ENCODE results near the gene CD63.

The CD63 gene

DNA sequence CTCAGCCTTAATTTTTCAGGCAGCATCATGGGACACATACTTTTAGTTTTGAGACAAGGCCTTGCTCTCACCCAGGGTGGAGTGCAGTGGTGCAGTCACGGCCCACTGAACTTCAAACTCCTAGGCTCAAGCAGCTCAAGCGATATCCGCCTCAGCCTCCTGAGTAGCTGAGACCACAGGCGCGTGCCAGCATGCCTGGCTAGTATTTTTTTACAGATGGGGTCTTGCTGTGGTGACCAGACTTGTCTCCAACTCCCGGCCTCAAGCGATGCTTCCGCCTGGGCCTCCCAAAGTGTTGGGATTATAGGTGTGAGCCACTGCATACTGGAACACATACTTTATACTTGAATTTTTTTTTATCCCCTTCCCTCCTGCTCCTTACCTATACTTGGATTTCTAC lies 5.9 kb downstream of the CD63 start:
- DNase-seq (ENCODE audit: low read depth in 4 of 4, low spot score in 1 of 4), result no peak

DNA sequence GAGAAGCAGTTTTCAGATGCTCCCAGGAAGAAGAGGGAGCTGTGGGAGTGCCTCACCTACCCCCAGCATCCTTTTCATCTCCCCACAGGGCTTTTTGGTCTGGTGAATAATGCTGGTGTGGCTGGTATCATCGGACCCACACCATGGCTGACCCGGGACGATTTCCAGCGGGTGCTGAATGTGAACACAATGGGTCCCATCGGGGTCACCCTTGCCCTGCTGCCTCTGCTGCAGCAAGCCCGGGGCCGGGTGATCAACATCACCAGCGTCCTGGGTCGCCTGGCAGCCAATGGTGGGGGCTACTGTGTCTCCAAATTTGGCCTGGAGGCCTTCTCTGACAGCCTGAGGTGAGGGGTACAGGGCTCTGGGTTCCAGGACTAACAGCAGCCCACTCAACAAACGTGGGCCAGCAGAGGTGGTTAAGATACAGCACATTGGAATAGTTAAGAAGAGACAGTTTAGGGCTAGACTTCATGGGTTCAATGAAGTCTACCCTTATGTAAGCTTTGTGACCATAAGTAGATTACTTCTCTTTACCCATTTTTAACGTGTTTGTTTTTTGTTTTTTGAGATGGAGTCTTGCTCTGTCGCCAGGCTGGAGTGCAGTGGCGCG lies 7.1 kb downstream of the CD63 start:
- no peak for DNase-seq (ENCODE audit: low read depth in 4 of 4, low spot score in 1 of 4)

DNA sequence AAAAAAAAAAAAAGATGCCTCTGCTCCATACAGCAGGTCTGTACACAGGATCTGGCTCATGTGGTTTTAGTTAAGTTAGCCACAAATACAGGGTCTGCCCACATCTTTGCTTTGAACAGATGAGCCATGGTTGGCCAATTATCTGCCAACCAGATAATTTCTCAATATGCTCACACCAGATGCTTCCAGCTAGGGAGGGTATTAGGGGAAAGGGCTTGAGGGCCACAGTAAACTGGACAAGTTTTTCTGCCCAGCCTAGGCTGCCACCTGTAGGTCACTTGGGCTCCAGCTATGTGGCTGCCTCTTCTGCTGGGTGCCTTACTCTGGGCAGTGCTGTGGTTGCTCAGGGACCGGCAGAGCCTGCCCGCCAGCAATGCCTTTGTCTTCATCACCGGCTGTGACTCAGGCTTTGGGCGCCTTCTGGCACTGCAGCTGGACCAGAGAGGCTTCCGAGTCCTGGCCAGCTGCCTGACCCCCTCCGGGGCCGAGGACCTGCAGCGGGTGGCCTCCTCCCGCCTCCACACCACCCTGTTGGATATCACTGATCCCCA lies 7.8 kb downstream of the CD63 start:
- no peak for DNase-seq (ENCODE audit: low read depth in 4 of 4, low spot score in 1 of 4)

DNA sequence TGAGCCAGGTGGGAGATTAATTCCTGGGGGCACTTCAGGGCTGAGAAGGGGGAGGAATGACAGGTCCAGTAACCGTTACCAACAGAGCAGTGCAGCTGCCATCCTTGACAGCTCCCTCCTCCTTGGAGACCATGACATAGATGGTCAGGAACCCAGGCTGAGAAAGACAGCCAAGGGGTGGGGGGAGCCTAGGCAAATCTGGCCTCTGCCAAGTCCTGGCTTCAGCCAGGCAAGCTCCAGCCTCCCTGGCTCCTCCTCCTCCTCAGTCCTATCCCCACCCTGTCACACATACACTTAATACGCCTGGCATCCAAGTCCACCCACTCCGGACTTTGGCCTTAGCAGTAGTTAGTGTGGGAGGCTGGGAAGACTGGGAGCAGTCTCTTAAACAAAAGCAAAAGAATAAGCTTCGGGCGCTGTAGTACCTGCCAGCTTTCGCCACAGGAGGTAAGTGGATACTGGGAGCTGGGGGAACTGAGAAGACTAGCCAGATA lies 8.7 kb downstream of the CD63 start, which contains the start of gene RDH5:
Gene RDH5 (plus strand): TSS at position 323 of the 494 bp plus-strand sequence. CDS start 792 bp downstream, outside the sequence.
- DNase-seq (ENCODE audit: low read depth in 4 of 4, low spot score in 1 of 4), result no peak

DNA sequence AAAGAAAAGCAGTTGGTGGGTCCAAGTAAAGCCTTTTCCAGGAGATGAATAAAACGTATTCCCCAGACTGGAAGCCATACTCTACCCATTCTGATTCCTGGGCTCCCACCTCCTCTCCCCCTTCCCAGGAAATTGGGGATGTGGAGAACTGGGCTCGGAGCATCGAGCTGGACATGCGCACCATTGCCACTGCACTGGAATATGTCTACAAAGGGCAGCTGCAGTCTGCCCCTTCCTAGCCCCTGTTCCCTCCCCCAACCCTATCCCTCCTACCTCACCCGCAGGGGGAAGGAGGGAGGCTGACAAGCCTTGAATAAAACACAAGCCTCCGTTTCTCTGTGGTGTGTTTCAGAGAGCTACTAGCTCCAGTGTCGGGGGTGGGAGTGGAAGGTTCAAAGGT lies 9.4 kb downstream of the CD63 start:
- DNase-seq (ENCODE audit: low read depth in 4 of 4, low spot score in 1 of 4), result no peak

DNA sequence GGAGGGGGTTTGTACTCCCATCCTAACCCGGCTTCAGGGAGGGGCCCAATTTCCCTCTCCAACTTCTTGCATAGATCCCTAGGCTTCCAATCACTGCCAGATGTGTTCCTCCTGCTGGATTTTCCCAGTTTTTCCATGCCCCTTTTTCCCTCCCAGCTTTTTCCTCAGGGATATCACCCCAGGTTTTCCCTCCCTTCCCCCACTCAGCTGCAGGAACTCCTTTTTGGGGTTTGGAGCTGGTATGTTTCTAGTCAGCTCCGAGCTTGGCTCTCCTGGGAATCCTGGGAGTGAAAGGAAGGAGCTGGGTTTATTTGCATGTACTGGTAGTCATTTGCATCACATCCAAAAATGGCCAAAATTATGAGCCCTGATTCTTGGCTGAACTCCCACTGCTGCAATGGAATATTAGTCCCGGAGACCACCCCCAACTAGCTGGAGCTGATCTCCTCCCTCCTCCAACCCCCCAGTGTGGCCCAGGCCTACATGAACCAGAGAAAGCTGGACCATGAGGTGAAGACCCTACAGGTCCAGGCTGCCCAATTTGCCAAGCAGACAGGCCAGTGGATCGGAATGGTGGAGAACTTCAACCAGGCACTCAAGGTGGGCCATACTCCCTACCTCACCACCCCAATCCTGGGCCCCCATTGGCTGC lies 10.1 kb downstream of the CD63 start:
- no peak for DNase-seq (ENCODE audit: low read depth in 4 of 4, low spot score in 1 of 4)

DNA sequence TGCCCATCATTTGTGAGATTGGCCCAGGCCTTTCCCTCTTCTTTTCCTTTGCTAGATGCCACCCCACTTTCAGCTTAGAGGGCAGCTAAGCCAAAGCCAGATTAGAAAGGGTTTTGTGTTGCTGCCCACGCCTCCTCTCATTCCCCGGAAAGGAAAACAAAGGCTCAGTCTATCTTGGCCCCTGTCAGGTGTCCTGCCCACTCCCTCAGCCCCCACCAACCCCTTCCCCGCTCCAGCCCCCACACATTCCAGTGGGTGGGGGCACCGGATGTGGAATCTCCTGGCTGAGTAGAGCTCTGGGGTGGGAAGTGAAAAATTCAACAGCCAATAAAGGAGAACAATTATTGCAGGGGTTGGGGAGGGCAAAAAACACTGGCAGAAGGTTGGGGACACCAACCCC lies 10.8 kb downstream of the CD63 start:
- DNase-seq (ENCODE audit: low read depth in 4 of 4, low spot score in 1 of 4), result no peak

DNA sequence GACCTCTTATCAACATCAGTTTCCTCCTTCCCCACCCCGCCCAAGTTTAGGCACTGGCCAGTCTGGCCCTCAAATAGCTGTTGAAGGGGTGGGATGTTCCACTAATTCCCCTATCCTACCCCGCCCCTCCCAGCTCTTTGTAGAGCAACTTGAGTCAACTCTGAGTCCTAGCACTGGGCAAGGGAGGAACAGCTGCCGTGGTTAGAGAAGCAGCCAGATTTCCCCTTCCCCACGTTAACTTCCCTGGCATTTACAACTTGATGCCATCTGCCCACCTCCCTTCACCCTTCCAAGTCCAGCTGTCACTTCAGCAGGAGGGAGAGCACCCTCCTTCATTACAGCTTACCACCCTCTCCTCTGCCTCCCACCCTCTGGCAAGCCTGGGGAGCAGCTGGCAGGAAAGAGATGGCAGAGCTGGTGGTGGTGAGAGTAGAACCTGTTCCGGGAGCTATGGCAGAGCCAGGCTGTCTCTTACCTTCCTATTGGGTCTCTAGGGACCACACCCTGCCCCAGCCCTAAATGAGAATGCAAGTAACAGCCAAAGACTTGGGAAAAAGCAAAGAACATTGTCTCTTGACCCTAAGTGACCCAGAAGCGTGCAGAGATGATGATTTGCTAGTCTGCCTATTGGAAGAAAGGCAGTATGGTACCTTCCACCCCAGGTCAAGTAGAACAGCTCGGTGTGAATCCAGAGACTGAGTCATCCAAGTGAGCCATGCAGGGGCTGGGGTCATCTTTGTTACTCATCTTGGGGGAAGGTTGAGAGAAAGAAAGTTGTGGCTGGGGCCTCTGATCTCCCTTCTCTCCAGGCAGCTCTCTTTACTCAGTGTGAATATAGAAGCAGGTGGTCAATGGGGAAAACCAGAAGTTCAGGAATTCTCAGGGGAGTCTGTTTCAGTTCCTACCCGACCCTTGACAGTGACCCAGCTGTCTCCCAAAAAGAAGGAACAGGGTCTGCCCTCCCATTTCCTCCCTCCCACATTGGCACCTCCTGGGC lies 11.5 kb downstream of the CD63 start:
- DNase-seq (ENCODE audit: low read depth in 4 of 4, low spot score in 1 of 4), result no peak

DNA sequence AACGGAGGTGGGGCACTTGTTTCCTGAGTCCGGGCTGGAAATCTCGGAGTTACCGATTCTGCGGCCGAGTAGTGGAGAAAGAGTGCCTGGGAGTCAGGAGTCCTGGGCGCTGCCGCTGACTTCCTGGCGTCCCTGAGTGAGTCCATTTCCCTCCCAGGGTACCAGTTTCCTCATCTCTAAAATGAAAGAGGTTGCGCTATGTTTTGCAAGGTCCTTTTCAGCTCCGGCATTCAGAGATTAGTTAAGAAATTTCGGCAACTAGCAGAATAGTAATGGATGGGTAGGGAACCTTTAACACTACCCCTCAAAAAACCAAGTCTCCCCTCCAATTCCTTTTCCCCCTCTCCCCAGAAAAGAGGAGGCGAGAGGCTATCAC lies 12.2 kb downstream of the CD63 start:
- no peak for DNase-seq (ENCODE audit: low read depth in 4 of 4, low spot score in 1 of 4)

DNA sequence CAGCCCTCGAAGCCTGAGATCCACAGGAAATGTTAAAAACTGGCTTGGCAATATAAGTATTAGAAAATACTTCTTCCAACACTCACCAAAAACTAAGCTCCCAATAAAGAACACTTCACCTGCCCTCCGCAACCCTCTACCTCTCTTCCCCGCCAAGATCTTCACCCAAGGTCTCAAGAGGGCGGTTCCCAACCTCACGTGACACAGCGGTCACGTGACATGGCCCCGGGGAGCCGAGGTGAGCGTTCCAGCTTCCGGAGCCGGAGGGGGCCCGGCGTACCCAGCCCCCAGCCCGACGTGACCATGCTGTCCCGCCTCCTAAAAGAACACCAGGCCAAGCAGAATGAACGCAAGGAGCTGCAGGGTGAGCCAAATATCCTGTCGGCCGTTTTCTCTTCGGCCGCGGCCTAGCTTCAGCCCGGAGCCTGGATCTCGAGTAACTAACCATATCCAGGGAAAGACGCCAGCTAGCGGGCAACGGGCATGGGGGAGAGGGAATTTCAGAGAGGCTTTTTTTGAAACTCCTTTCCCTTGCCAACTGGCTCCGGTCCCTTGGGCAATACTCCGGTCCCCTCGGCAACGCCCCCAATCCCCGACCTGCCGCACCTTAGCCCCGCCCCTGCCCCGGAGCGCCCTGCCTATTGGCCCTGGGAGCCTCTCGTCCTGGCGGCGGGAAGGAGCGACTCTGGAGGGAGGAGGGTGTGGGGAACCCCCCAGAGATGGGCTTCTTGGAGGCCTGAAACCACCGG lies 12.8 kb downstream of the CD63 start, which contains the start of gene BLOC1S1:
Gene BLOC1S1 (plus strand): TSS at position 214 of the 749 bp plus-strand sequence. CDS start 6 bp downstream, at position 220.
- DNase-seq (ENCODE audit: low read depth in 4 of 4, low spot score in 1 of 4), result peak; percentile 90 to 96 (median 92)

DNA sequence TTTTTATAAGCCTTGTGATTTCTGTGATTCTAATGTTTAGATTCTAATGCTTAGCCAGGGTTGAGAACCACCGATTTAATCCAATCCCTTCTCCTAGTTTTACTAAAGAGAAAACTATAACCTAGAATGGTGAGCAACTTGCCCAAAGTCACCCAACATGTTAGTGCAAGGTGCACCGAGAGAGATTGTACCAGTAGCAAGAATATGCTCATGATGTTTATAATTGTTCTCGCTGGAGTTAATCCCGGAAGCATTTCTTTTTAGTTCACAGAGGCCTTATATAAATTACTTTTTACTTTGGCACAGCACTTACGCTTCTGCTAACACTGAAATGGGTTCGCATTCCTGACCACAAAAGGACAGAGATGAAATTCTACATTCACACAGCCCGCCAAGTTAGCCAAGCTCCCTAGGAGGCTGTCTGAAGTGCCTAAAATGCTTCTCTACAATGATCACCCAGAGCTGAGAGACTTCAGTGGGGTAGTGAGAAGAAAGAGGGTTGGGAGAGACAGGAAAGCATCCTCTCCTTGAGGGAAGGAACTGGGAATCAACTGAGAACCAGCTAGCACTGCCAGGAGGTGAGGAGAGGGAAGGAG lies 13.5 kb downstream of the CD63 start:
- no peak for DNase-seq (ENCODE audit: low read depth in 4 of 4, low spot score in 1 of 4)

DNA sequence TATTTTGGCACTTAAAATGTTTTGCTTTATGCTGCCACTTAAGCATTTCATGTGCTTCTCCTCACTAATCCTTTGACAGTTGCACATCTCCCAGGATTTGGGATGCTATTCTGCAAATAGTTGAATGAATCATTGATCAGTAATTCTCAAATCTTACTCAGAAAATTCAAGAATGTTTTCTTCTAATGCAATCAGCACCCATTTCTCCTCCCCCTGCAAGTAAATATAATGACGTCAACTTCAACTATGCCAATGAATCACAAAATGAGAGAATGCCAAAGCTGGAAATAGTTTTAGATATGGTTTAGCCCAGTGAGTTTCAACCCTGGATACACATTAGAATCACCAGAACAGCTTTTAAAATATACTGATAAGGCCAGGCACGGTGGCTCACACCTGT lies 15.1 kb downstream of the CD63 start:
- no peak for DNase-seq (ENCODE audit: low read depth in 4 of 4, low spot score in 1 of 4)

DNA sequence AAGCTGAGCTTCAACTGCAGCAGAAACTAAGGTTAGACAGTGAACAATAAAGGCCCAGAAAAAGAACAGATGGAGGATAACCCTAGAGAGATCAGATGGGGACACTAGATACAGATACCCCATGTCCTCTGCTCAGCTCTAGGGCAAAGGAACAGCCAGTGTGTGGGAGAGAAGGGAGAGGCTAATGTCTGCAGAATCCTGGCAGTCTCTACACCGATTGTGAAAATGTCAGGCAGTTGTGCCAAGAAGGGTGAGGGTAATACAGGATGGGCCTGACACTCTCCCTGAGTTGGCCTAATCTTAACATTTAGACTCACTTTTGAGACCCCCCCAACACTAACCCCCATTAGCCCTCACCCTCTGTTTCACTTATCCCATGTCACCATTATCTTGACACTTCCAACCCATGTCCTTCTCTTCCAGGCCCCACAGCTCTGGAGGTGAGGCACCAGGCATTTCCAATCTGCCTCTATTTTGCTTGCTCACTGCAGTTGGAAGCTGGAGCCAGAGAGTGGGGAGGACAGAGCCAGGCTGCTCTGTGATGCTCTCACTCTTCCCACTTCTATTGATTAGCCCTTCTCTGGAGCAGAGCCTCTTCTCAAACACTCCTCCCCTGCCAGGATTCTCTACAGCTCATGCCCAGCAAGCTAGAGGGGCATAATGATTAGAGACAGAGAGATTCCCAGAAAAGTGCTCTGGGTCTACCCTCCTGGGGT lies 16.0 kb downstream of the CD63 start:
- DNase-seq (ENCODE audit: low read depth in 4 of 4, low spot score in 1 of 4), result no peak

DNA sequence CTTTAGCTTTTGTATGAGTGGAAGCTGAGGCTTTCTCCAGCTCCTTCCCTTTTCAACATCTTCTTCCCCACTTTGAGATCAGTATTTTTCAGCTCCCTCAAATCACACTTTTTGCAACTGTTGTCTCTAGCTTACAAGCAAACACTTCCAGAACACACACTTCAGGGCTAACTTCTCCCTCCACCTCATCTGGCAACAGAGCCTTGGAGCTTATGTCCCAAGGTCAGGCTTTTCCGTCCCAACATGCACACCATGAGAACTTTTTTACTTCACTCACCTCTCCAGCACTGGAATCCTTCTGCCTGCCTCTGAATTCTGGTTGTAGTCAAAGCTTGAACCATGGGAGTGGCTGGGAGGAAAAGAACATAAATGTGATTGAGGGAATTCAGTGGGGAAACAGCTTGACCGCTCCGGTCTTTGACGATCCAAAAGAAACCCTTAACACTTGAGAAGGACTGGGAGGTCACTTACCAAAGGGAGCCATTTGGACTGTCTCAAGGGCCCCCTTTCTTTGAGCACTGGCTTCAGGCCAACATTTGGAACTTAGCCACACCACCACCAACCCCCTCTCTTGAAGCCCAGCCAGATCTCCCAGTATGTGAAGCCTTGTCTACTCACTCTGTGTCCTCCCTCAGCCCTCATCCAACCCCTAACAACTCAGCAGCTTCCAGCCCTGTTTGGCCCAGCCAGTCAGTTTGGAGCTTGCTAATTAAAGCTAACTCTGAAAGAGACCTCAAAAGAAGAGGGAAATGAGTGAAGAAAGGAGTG lies 16.8 kb downstream of the CD63 start:
- no peak for DNase-seq (ENCODE audit: low read depth in 4 of 4, low spot score in 1 of 4)

DNA sequence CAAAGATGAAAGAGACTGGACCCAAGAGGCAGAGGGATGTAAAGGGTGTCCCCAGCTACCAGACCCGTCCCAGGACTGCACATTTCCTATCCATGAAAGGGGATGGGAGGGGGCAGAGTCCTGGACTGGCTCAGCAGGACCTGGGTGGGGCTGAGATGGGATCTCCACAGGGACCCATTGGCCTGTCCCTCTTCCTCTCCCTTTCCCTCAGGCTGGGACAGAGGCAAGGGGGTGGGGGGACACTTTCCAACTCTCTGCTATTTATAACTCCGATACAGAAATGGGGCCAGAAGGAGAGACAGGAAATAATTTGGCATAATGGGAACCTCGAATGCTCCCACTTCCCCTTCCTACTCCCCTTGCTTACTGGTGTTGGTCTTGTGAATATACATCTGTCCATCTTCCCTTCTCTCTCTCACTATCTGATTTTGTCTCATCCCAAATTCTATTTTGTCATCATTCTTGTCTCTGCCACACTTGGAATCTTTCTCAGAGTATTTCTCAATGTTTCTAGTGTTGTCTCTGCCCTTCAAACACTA lies 20.0 kb downstream of the CD63 start:
- DNase-seq (ENCODE audit: low read depth in 4 of 4, low spot score in 1 of 4), result no peak

DNA sequence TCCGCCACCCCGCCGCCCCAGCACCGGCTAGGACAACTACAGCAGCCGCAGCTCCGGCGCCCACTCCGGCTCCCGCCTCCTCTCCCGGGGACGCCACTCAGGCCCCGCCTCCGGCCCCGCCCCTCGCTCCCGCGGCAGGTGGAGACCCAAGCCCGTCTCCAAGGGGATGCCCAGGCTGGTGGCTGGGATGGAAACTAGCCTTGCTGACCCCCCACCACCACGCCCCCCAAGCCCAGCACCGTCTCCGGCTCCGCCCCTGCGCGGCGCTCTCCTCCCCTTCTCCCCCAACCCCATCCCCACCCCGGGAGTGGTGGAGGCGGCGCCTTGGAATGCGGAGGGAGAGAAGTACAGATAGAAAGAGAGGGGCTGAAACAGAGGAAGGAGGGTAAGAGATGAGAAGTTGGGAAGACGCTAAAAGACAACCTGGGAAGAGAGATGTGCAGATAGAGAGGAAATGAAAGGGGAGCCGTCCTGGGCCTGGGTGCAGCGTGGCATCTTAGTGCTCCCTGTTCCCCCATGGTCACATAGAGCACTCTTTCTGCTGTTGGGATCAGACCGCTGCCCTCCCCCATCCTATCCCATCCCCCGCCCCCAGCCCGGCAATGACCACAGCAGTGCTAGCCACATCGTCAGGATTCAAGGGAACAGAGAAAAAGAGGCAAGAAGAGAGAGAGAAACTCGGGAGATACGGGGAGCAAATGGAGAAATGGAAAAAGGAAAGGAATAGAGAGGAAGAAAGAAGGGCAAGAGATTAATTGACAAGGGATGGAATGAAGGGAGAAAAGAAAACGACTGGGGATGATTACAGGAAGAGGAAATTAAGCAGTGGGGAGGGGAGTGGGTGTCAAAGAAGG lies 20.7 kb downstream of the CD63 start, which contains the start of gene ITGA7:
Gene ITGA7 (minus strand): TSS at position 64 of the 854 bp plus-strand sequence. CDS start 222 bp downstream, outside the sequence.
- peak in 3 of 4 experiments; percentile 44 to 62 (median 48) for DNase-seq (ENCODE audit: low read depth in 4 of 4, low spot score in 1 of 4)

DNA sequence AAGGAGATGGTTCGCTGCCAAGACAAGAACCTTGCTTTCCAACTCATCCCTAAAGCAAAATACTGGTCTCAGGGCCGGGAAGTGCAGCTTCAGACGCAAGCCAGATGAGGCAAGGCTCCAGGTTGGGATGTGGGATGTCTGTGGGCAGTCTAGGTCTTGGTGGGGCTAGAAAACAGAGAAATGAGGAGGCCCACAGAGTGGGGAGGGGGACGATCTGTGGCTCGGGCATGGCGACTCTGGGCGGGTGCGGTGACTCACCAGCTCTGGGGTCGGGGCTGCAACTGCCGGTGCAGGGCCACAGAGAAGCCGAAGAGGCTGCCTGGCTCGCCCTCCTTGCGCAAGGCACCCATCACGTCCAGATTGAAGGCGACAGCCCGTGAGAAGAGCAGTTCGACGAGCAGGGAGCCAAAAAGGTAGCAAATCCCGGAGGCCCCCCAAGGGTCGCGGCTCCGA lies 21.6 kb downstream of the CD63 start:
- no peak for DNase-seq (ENCODE audit: low read depth in 4 of 4, low spot score in 1 of 4)

Data from stimulated activated CD4-positive, alpha-beta T cell treated with anti-CD3 and anti-CD28 coated beads, Interleukin-1b, Interleukin-23, amount 100 ng/mL, for 24 hours (primary cell).